Stimulated activated CD4-positive, alpha-beta T cell treated with anti-CD3 and anti-CD28 coated beads, Interleukin-1b, Interleukin-23, amount 100 ng/mL, for 48 hours (primary cell): ENCODE data around the gene ACOX3.

Experiments
- DNase-seq: peaks from one replicate; pipeline ENCODE4 v3.0.0-alpha.2; 2020

The ACOX3 gene

GRCh38 chr4:8331575-8331955 lies 109.0 kb downstream of the ACOX3 start:
- DNase-seq = no peak

- no peak for DNase-seq
Measured at GRCh38 chr4:8330821-8331574, 109.5 kb downstream of the ACOX3 start.

DNA sequence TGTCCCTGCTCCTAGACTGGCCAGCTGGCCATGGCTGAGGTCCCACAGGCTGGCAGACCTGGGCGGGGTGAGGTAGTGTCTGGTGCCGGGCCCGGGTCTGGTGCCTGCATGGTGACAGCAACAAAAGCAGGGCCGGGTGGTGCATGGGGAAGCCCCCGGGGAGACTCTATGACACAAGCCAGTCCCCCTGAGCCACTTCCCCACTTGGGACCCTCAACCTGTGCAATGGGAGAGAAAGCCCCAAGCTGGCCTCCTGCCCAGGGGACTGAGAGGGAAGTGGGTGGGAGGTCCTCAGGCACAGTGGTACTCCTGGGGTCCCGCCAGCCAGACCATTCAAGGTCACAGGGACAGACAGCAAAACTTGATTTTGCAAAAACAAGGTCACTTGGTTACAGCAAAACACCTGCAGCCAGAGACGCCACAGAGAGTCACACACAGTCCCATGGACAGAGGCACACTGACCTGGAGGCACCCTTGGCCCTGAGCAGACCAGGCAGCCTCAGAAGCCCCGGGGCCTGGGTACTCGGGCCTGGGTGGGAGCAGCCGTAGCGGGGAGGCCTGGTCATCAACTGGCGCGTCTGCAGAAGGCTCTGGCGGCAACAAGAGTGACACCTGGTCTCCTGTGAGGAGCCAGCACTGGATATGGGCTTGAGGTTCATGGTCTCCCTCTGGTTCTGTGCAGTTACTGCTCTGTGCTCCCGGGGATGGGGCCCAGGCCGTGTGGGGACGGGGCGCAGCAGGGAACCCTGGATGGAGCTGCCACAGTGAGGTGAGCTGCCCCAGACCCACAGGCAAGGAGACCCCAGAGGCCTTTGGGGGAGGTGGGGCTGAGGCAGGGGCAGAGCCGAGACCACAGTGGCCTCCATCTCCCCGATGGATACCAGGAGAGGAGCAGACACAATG lies 110.4 kb downstream of the ACOX3 start:
- no peak for DNase-seq

GRCh38 chr4:8329560-8329858 lies 111.0 kb downstream of the ACOX3 start:
- DNase-seq = no peak

DNA sequence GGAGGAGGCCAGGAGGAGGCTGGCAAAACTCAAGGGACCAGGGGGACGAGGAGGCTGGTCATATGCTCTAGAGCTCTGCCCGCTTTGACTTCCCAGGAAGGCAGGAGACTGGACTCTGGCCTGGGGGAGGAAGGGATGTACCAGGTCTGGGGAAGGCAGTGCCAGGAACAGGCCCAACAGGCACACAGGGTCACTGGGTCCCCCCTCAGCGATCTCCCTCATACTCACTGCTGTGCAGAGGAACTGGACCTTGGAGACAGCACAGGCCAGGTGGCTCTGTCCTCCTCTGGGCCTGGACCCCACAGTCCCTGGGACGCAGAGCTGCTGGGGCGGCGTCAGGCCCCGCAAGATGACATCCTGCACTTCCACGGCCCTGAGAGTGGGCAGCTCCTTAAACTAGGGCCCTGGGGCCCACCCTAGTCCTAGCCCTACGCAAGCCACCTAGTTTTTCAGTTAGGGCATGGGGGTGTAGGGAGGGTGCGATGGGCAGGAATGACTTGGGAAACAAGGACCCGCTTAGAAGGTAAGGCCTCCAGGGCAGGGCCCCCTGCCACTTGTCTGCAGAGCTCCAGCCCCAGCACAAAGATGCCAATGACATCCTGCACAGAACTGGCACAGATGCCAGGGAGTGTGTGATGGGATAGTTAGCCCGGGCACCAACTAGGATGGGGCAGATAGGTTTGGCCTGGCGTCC lies 111.5 kb downstream of the ACOX3 start:
- DNase-seq = no peak

DNA sequence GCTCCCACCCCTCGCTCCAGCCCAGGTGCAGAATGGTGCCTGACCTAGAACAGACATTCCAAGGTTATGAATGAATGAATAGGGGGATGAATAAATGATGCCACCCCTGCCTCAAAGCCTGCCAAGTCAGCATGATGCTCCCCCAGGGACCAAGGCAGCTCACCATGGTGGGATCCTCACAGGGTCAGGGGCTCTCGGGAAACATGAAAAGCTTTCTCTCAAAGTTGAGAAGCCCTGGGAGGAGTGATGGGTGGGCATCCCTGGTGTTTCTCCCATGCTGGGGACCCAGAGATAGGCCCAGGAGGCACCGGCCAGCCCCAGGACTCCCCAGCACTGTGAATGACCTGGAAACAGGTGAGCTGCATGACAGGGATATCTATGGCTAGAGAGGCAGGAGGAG lies 112.1 kb downstream of the ACOX3 start:
- DNase-seq = no peak

- DNase-seq = no peak
Measured at GRCh38 chr4:8326206-8326605, 114.3 kb downstream of the ACOX3 start.

DNA sequence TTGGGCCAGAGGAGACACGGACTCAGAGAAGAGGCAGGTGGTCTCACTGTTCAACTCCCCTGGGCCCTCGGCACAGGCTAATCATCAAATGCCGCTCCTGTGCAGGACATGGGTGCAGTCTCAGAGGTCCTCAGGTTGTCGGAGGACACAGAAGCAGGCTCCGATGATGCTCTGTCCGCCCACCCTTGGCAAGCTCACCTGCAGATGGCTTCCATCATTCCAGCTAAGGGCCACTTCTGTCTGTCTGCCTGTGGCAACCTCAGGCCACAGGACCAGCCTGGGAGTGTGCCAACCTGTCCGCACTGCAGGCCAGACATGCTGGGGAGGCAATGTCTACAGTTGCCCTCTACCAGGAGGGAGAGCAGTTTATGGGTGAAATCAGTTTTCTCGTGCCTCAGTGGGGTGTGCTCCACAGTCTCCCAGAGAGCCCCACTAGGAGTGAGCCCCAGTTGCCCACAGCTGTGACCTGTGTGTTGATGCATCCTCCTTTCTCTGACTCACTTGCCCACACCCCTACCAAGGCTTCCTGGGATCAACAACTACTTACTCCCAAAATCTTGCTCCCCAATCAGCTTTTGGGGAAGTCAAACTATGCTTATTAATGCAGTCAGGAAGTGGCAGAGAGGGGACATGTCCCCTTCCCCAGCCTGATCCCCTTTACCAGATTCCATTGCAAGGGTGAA lies 115.1 kb downstream of the ACOX3 start:
- DNase-seq = no peak

GRCh38 chr4:8324640-8325239 lies 115.8 kb downstream of the ACOX3 start:
- no peak for DNase-seq

- DNase-seq = no peak
Measured at GRCh38 chr4:8323947-8324555, 116.5 kb downstream of the ACOX3 start.

DNA sequence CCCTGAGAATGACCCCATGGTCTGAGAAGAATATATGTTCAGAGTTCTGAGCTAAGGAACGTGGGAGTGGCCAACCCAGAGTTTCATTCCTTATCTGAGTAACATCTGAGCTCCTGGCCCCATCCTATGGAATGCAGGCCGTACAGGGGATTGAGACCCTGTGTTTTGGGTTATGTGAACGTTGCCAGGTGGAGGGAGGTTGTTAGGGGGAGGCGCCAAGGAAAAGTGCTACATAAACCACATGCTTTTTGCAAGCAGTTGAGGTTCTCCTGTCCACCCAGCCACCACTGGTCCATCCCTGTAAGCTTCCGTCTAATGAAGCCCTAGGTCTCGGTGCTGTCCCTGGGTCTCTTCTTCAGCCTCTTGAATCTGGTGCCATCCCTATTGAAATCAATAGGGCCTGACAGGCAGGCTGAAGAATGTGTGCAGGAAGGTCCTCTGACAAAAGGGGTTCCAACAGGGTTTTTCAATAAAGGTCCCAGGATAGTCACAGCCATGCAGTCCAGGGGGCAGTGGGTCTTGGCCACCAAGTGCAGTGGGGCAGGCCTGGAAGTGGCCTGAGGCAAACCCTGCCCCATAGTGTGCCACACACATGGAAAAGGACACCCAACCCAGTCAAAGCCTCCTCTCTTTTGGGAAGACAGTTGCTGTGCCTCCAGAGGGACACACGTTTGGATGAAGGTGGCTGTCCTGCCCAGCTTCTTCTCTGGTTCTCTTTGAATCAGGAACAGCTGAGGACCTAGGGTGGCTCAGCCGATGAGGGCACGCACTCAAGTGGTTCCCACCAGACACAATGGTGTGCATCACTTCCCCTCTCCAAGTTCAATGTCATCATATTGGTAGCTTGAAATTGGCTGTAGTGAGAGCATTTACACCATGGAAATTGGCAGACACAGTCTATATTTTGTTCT lies 117.5 kb downstream of the ACOX3 start:
- no peak for DNase-seq

DNA sequence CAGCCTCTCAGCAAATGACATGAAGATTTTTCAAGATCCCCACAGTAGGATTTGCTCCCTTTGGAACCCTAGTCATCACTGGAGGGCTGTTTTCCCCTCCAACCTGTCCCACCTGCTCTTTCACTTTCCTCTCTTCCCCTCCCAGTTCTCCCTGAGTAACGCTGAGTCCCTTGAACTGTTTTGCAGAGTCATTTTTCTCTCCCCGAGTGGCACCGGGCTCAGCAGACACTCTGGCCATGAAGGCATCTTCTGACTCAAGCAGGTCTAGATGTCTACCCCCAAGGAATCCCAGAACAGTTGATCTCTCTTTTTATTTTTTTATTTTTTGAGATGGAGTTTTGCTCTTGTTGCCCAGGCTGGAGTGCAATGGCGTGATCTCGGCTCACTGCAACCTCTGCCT lies 118.8 kb downstream of the ACOX3 start:
- DNase-seq = no peak

DNA sequence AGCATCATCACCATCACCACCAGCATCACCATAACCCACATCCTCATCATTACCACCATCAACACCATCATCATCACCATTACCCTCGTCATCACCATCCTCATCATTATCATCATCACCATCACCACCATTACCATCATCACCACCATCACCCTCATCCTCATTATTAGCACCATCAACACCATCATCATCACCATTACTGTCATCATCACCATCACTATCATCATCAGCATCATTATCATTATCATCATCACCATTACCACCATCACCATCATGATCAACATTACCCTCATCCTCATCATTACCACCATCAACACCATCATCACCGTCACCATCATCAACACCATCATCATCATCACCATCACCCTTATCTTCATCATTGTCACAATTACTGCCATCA lies 119.3 kb downstream of the ACOX3 start:
- DNase-seq = no peak

DNA sequence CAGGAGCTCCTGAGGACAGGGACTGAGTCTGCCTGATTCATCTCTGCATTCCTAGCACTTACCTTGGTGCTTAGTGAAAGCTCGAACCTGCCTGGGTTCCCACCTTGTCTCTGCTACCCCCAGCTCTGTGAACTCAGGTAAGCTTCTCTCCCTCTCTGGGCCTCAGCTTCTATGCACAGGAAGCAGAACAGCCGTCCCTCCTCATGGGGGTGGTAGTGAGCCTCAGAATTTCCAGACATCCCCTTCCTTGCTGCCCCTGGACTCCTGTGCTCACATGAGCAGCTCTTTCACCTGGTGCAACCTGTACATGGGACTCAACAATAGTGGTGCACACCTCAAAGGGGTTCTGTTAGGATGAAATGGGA lies 120.2 kb downstream of the ACOX3 start:
- DNase-seq = no peak

DNA sequence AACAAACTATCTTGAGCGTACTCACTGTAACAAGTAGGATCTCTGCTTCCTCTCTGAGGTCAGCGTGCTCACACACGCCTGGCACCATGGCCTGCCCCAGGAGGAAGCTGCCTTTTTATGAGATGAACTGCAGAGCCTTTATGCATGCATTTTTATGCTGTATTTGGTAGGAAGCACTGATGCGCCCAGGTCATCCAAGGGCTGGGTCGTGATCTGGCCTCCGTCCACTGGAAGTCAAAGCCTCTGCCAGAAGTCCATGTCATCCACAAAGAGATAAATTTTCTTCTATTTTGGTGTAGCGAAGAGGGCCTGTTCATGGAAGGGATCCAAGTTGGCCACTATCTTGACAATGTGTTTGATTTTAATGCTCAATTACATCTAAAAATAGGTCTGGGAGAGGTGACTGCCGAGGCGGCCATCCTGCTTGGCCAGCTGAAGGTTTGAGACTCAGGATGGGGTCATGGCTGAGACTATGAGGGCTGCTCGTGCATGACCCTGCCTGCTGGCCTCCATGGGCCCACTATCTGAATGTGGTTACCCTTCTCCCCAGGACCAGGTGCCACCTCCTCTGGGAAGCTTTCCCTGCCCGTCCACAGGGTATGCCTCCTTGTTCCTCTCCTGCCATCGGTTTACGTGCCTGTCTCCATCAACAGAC lies 120.7 kb downstream of the ACOX3 start:
- no peak for DNase-seq

DNA sequence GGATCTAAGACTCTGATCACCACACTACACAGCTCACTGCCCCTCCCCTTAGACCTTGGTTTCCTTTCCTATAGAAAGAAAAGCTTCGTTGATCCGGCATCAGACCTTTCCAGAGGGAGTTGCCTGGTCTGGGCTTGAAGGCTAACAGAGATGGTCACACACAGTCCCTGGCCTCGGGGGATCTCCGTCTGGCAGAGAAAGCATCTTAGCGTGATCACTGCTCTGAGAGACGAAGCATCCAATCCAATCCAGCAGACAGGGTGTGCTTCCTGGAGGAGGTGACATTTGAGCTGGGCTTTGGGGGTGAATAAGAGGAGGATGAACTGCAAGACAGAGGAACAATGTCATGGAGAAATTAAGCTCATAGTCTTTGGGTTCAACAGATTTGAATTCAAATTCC lies 121.5 kb downstream of the ACOX3 start:
- DNase-seq = no peak

DNA sequence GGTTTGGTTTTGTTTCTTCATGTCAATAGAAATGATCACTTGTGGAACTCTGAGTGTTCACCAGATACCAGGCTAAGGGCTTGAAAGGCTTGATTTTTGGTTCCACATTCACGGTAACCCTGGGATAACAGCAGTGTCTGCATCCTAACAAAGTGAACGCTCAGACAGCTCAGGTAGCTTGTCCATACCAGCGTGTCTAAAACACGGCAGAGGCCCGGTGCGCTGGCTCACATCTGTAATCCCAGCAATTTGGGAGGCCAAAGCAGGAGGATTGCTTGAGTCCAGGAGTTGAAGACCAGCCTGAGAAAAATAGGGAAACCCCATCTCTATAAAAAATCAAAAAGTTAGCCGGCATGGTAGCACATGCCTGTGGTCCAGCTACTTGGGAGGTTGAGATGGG lies 122.0 kb downstream of the ACOX3 start:
- no peak for DNase-seq

GRCh38 chr4:8317474-8317873 lies 123.0 kb downstream of the ACOX3 start:
- no peak for DNase-seq

- no peak for DNase-seq
Measured at GRCh38 chr4:8316911-8317351, 123.6 kb downstream of the ACOX3 start.
